ENCODE data around the gene LIMS2.

Gene LIMS2

GRCh38 chr2:127589358-127589757 is 86.0 kb downstream of the LIMS2 start:
- Histone ChIP-seq H3K4me3 (ENCODE audit: low read depth, low read length) (no peak overlapping the region), H3K27ac (ENCODE audit: low read depth, low read length) (no peak overlapping the region), H3K4me1 (ENCODE audit: control insufficient read depth, insufficient read depth, low read length) (peaks cover 7% of the 10 kb centered on the region), H3K36me3 (ENCODE audit: control insufficient read depth, insufficient read depth, low read length) (no peaks in the 10 kb centered on the region), H3K9ac (ENCODE audit: low read length) (no peak overlapping the region), H3K27me3 (ENCODE audit: control insufficient read depth, insufficient read depth, low read length) (no peaks in the 10 kb centered on the region), H3K9me3 (ENCODE audit: control insufficient read depth, insufficient read depth, low read depth, low read length) (no peaks in the 10 kb centered on the region)
